SK-N-SH (cell line): ENCODE results near the gene ZMAT5. TPM values are rescaled to one million over a fixed set of nuclear protein-coding genes. Genes with fewer than 3 reads are reported as not detected.

Experiments
- CTCF ChIA-PET: fragments of 300-600, 350-600 bp; formaldehyde crosslinking; extraction: SDS; loops from one replicate; lab custom pipeline; 2021; lab: Yijun Ruan, JAX
- POLR2A ChIA-PET: fragments of 350-600 bp; sonication (Branson Sonifier 250); formaldehyde crosslinking; extraction: SDS; loops from one replicate; lab custom pipeline; 2020; ENCODE audit warnings: antibody characterized with exemption, inconsistent platforms; lab: Yijun Ruan, JAX
- DNase-seq: peaks from one replicate; pipeline ENCODE4 v3.0.0; 2012
- H2AFZ ChIP-seq: fragments of 200-600 bp; sonication (generic); 2 replicates; pipeline ENCODE4 v1.8.1; 2016; ENCODE audit warnings: antibody characterized with exemption, mild to moderate bottlenecking, low read depth
- H3F3A ChIP-seq: fragments of 200-600 bp; sonication (generic); replicated peaks from 2 replicates; pipeline ENCODE3; 2016; ENCODE audit warnings: antibody characterized with exemption, mild to moderate bottlenecking; ENCODE audit not compliant: insufficient read depth
- H3K27ac ChIP-seq, 2 experiments: fragments of 200-500 bp in 1 of 2; fragments of 200-600 bp in 1 of 2; sonication (Bioruptor generic) in 1 of 2; sonication (generic), shearing (Covaris generic) in 1 of 2; 2 replicates each; pipeline versions ENCODE4 v1.5.1 to v1.6.1; 2014 to 2016; ENCODE audit warnings: low read depth in 2 of 2, inconsistent platforms in 1 of 2, low read length in 1 of 2, mild to moderate bottlenecking in 1 of 2, mixed read lengths in 1 of 2
- H3K27me3 ChIP-seq: fragments of 200-600 bp; sonication (generic), shearing (Covaris generic); 2 replicates; pipeline ENCODE4 v1.6.1; 2016; ENCODE audit warnings: mixed run types; ENCODE audit not compliant: insufficient read depth
- H3K36me3 ChIP-seq, 2 experiments: fragments of 200-500 bp in 1 of 2; fragments of 200-600 bp in 1 of 2; sonication (Bioruptor generic) in 1 of 2; sonication (generic) in 1 of 2; replicated peaks in 1 of 2; 2 replicates each; pipeline versions ENCODE3 to v1.5.1; 2014 to 2016; ENCODE audit warnings: low read length in 1 of 2, mild to moderate bottlenecking in 1 of 2; ENCODE audit not compliant: insufficient read depth in 2 of 2, control insufficient read depth in 1 of 2
- H3K4me1 ChIP-seq, 2 experiments: fragments of 200-500 bp in 1 of 2; fragments of 200-600 bp in 1 of 2; sonication (Bioruptor generic) in 1 of 2; sonication (generic), shearing (Covaris generic) in 1 of 2; 2 replicates each; pipeline versions ENCODE4 v1.5.1 to v1.6.1; 2014 to 2016; ENCODE audit warnings: low read depth in 1 of 2, low read length in 1 of 2, mixed run types in 1 of 2; ENCODE audit not compliant: insufficient read depth in 2 of 2, control insufficient read depth in 1 of 2
- H3K4me2 ChIP-seq: fragments of 200-600 bp; sonication (generic), shearing (Covaris generic); 2 replicates; pipeline ENCODE4 v1.6.1; 2017; ENCODE audit warnings: mixed run types
- H3K4me3 ChIP-seq, 2 experiments: fragments of 200-500 bp in 1 of 2; fragments of 200-600 bp in 1 of 2; sonication (Bioruptor generic) in 1 of 2; sonication (generic), shearing (Covaris generic) in 1 of 2; 2 replicates each; pipeline versions ENCODE4 v1.5.1 to v1.8.1; 2014 to 2016; ENCODE audit warnings: low read depth in 2 of 2, inconsistent platforms in 1 of 2, low read length in 1 of 2, mild to moderate bottlenecking in 1 of 2, mixed read lengths in 1 of 2, moderate library complexity in 1 of 2
- H3K79me2 ChIP-seq: fragments of 200-600 bp; sonication (generic); 2 replicates; pipeline ENCODE4 v1.8.1; 2017; ENCODE audit warnings: mild to moderate bottlenecking; ENCODE audit not compliant: insufficient read depth
- H3K9ac ChIP-seq: fragments of 200-600 bp; sonication (generic); 2 replicates; pipeline ENCODE4 v1.6.1; 2017; ENCODE audit warnings: mixed run types
- H3K9me2 ChIP-seq: fragments of 200-600 bp; sonication (generic); 2 replicates; pipeline ENCODE4 v1.6.1; 2017; ENCODE audit warnings: mixed run types
- H3K9me3 ChIP-seq: fragments of 200-600 bp; sonication (generic); 2 replicates; pipeline ENCODE4 v1.6.1; 2017; ENCODE audit warnings: mixed run types, mild to moderate bottlenecking, moderate library complexity
- H4K20me1 ChIP-seq: fragments of 200-600 bp; sonication (generic); 2 replicates; pipeline ENCODE4 v1.6.1; 2017; ENCODE audit warnings: mild to moderate bottlenecking, mixed run types; ENCODE audit not compliant: insufficient read depth
- EP300 ChIP-seq, 2 experiments: IDR thresholded peaks; 2 replicates each; pipeline versions ENCODE4 v1.4.0 to v1.6.1; 2012; ENCODE audit warnings: borderline replicate concordance in 1 of 2, low read depth in 1 of 2, low read length in 1 of 2
- FOSL2 ChIP-seq: IDR thresholded peaks from 2 replicates; pipeline ENCODE4 v1.4.0; 2012; ENCODE audit warnings: low read depth, mild to moderate bottlenecking, moderate library complexity, borderline replicate concordance
- GABPA ChIP-seq: IDR thresholded peaks from 2 replicates; pipeline ENCODE4 v1.4.0; 2012; ENCODE audit warnings: low read depth, mild to moderate bottlenecking
- MEF2A ChIP-seq: IDR thresholded peaks from 2 replicates; pipeline ENCODE4 v1.4.0; 2012; ENCODE audit warnings: low read depth, borderline replicate concordance
- NFIC ChIP-seq: IDR thresholded peaks from 2 replicates; pipeline ENCODE4 v1.4.0; 2012; ENCODE audit warnings: borderline replicate concordance
- POLR2AphosphoS5 ChIP-seq: IDR thresholded peaks from 2 replicates; pipeline ENCODE4 v1.6.1; 2012; ENCODE audit warnings: low read depth, low read length
- SIN3A ChIP-seq: IDR thresholded peaks from 2 replicates; pipeline ENCODE4 v1.6.1; 2012; ENCODE audit warnings: low read depth, mild to moderate bottlenecking, low read length, moderate library complexity, borderline replicate concordance
- SMC3 ChIP-seq: IDR thresholded peaks from 2 replicates; pipeline ENCODE4 v1.6.1; 2012; ENCODE audit warnings: low read depth, low read length, improper control_type of control experiment
- TEAD4 ChIP-seq: IDR thresholded peaks from 2 replicates; pipeline ENCODE4 v1.4.0; 2012; ENCODE audit warnings: mild to moderate bottlenecking, borderline replicate concordance; ENCODE audit not compliant: insufficient read depth
- WGBS: methylation state at CpG from one replicate; pipeline ENCODE4 v1.1.6; 2017; ENCODE audit warnings: low lambda C conversion rate; 5-methylcytosine and 5-hydroxymethylcytosine counted together
- polyA plus RNA-seq, 3 experiments: library from polyadenylated mRNA; depleted of rRNA; stranded (reverse); fragments of >200 nt; gene quantifications; 2 replicates each; pipeline ENCODE4 v1.2.3, GENCODE V29; 2012
- TF ChIP-seq, protein P1 (sequence below): IDR thresholded peaks from 2 replicates; pipeline ENCODE4 v1.4.0; 2012; ENCODE audit warnings: low read depth, borderline replicate concordance
- TF ChIP-seq, protein P2 (sequence below): fragments of 200-600 bp; sonication (generic); IDR thresholded peaks from 2 replicates; pipeline ENCODE4 v1.6.1; 2017; ENCODE audit warnings: antibody characterized with exemption, mild to moderate bottlenecking, moderate library complexity
- TF ChIP-seq, protein P3 (sequence below): IDR thresholded peaks from 2 replicates; pipeline ENCODE4 v1.4.0; 2012; ENCODE audit warnings: low read depth, borderline replicate concordance
- TF ChIP-seq, protein P4 (sequence below): fragments of 150-350 bp; IDR thresholded peaks from 2 replicates; pipeline ENCODE4 v1.6.1; 2017; ENCODE audit warnings: antibody characterized with exemption, low read length, low read depth, borderline replicate concordance
- TF ChIP-seq, protein P5 (sequence below): fragments of 150-350 bp; IDR thresholded peaks from 2 replicates; pipeline ENCODE4 v1.6.1; 2016; ENCODE audit warnings: mild to moderate bottlenecking, low read depth, low read length
- TF ChIP-seq, protein P6 (sequence below): IDR thresholded peaks from 2 replicates; pipeline ENCODE4; 2012

Gene ZMAT5
- polyA plus RNA-seq, 1 of the 3 experiments (the other 2 are of a cell fraction), result 35.0 TPM

DNA sequence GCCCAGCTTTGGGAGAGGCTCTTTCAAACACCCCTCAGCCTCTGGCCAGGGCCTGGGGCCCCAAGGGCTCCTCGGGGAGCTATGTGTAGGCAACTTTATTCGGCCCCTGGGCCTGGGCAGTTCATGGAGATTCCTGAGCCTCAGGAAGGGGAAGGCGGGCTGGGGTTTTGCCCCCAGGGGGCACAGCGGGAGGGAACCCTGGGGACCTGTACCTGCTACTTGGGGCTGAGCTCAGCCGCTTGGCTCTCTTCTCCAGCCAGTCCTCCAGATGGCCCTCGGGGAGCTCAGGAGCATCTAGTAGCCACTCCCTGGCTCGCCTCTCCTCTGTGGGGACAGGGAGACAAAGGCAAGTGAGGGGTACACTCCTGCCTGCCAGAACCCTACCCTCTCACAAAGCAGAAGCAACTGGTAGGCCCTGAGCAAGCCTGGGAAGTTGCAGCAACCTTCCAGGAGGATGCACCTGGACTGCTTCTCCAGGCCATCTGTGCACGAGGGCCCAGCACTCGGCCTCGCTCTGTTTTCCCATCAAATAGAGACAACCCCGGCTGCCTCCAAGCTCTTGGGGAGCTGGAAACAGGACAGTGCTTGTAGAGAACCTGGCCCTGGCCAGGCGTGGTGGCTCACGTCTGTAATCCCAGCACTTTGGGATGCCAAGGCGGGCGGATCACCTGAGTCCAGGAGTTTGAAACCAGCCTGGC, 28.5 kb downstream of the ZMAT5 start:
- DNase-seq, result no peak
- Histone ChIP-seq H3K79me2 (no peaks in the 10 kb centered on the region), H3K9me2 (no peaks in the 10 kb centered on the region), H3K9me3 (no peaks in the 10 kb centered on the region), H3K4me1 (peaks cover 0 to 26% of the 10 kb centered on the region in 2 experiments; a peak in 1 of 4 replicates), H3K27me3 (no peaks in the 10 kb centered on the region), H2AFZ (no peak overlapping the region), H3K9ac (no peak overlapping the region), H3K4me2 (no peak overlapping the region), H3K27ac (no peak overlapping the region), H3K4me3 (no peak overlapping the region), H4K20me1 (no peaks in the 10 kb centered on the region), H3K36me3 (peaks cover 0 to 8% of the 10 kb centered on the region in 2 experiments), H3F3A (no peaks in the 10 kb centered on the region)
- CTCF ChIA-PET, result interaction anchor here (0.7 to 1.8 kb wide), 4 partner anchors 11 to 267 kb away, joined by 3 to 5 read pairs (median 4); no protein-coding TSS in a partner anchor
- TF ChIP-seq, protein P1, sequence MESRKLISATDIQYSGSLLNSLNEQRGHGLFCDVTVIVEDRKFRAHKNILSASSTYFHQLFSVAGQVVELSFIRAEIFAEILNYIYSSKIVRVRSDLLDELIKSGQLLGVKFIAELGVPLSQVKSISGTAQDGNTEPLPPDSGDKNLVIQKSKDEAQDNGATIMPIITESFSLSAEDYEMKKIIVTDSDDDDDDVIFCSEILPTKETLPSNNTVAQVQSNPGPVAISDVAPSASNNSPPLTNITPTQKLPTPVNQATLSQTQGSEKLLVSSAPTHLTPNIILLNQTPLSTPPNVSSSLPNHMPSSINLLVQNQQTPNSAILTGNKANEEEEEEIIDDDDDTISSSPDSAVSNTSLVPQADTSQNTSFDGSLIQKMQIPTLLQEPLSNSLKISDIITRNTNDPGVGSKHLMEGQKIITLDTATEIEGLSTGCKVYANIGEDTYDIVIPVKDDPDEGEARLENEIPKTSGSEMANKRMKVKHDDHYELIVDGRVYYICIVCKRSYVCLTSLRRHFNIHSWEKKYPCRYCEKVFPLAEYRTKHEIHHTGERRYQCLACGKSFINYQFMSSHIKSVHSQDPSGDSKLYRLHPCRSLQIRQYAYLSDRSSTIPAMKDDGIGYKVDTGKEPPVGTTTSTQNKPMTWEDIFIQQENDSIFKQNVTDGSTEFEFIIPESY, result no peak
- no peak for TF ChIP-seq NFIC
- TF ChIP-seq, protein P2, sequence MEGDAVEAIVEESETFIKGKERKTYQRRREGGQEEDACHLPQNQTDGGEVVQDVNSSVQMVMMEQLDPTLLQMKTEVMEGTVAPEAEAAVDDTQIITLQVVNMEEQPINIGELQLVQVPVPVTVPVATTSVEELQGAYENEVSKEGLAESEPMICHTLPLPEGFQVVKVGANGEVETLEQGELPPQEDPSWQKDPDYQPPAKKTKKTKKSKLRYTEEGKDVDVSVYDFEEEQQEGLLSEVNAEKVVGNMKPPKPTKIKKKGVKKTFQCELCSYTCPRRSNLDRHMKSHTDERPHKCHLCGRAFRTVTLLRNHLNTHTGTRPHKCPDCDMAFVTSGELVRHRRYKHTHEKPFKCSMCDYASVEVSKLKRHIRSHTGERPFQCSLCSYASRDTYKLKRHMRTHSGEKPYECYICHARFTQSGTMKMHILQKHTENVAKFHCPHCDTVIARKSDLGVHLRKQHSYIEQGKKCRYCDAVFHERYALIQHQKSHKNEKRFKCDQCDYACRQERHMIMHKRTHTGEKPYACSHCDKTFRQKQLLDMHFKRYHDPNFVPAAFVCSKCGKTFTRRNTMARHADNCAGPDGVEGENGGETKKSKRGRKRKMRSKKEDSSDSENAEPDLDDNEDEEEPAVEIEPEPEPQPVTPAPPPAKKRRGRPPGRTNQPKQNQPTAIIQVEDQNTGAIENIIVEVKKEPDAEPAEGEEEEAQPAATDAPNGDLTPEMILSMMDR, result no peak
- no peak for TF ChIP-seq POLR2AphosphoS5
- TF ChIP-seq SMC3, result no peak
- TF ChIP-seq, protein P3, sequence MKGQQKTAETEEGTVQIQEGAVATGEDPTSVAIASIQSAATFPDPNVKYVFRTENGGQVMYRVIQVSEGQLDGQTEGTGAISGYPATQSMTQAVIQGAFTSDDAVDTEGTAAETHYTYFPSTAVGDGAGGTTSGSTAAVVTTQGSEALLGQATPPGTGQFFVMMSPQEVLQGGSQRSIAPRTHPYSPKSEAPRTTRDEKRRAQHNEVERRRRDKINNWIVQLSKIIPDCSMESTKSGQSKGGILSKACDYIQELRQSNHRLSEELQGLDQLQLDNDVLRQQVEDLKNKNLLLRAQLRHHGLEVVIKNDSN, result no peak
- TF ChIP-seq, protein P4, sequence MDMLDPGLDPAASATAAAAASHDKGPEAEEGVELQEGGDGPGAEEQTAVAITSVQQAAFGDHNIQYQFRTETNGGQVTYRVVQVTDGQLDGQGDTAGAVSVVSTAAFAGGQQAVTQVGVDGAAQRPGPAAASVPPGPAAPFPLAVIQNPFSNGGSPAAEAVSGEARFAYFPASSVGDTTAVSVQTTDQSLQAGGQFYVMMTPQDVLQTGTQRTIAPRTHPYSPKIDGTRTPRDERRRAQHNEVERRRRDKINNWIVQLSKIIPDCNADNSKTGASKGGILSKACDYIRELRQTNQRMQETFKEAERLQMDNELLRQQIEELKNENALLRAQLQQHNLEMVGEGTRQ, result no peak
- TF ChIP-seq, protein P5, sequence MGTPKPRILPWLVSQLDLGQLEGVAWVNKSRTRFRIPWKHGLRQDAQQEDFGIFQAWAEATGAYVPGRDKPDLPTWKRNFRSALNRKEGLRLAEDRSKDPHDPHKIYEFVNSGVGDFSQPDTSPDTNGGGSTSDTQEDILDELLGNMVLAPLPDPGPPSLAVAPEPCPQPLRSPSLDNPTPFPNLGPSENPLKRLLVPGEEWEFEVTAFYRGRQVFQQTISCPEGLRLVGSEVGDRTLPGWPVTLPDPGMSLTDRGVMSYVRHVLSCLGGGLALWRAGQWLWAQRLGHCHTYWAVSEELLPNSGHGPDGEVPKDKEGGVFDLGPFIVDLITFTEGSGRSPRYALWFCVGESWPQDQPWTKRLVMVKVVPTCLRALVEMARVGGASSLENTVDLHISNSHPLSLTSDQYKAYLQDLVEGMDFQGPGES, result no peak
- no peak for TF ChIP-seq MEF2A
- TF ChIP-seq GABPA, result no peak
- no peak for TF ChIP-seq FOSL2
- no peak for TF ChIP-seq SIN3A
- TF ChIP-seq, protein P6, sequence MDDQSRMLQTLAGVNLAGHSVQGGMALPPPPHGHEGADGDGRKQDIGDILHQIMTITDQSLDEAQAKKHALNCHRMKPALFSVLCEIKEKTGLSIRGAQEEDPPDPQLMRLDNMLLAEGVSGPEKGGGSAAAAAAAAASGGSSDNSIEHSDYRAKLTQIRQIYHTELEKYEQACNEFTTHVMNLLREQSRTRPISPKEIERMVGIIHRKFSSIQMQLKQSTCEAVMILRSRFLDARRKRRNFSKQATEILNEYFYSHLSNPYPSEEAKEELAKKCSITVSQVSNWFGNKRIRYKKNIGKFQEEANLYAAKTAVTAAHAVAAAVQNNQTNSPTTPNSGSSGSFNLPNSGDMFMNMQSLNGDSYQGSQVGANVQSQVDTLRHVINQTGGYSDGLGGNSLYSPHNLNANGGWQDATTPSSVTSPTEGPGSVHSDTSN, result no peak
- no peak for TF ChIP-seq TEAD4
- TF ChIP-seq EP300 (IDR thresholded peaks at IDR 0.05; ENCODE audit: borderline replicate concordance in 1 of 2, low read depth in 1 of 2, low read length in 1 of 2), result no peak
- WGBS, result 84% methylated on average over 12 of the region's 15 CpGs
- POLR2A ChIA-PET, result no interaction called here
